ENCODE results near the gene AHCYL2.

DNA sequence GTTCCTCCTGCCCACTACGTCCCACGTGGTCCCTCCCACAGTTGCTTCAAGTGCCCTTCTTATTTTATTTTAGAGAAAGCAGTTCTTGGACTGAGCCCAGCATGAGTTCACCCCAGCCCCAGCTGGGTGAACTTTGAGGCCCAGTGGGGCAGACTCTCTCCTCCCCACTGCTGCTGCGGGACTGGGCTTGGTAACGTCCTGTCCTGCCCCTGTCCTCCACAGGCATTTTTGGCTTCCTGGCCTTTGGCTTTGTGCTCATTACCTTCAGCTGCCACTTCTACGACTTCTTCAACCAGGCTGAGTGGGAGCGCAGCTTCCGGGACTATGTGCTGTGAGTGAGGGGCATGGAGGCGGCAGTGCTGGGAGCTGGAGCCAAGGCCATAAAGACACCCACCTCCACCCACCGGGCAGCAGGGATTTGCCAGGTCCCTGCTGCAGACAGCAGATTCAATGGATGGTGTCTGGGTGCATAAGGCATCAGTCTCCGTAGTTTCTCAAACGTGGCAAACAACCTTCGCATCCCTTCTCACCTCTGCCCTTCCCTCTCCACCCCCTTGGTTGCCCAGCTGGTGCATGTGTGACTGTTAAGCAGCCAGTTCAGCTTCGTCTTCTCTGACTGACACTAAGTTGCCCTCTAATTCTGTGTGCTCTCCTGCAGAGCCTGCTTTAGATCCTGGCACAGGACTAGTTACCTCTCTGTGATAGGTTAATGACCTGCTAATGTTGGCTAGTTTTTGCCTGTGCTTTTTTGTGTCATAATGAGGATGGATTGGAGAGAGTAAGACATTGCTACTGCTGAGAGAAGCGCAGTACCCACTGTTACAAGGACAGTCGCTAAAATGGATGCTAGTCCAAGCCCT, 15.5 kb upstream of the AHCYL2 start:
- TF ChIP-seq, protein P1, sequence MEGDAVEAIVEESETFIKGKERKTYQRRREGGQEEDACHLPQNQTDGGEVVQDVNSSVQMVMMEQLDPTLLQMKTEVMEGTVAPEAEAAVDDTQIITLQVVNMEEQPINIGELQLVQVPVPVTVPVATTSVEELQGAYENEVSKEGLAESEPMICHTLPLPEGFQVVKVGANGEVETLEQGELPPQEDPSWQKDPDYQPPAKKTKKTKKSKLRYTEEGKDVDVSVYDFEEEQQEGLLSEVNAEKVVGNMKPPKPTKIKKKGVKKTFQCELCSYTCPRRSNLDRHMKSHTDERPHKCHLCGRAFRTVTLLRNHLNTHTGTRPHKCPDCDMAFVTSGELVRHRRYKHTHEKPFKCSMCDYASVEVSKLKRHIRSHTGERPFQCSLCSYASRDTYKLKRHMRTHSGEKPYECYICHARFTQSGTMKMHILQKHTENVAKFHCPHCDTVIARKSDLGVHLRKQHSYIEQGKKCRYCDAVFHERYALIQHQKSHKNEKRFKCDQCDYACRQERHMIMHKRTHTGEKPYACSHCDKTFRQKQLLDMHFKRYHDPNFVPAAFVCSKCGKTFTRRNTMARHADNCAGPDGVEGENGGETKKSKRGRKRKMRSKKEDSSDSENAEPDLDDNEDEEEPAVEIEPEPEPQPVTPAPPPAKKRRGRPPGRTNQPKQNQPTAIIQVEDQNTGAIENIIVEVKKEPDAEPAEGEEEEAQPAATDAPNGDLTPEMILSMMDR (IDR thresholded peaks at IDR 0.05; ENCODE audit: control extremely low read depth in 1 of 3, insufficient read depth in 1 of 3, low read depth in 1 of 3, low read length in 3 of 3) = no peak
- TF ChIP-seq EZH2 (IDR thresholded peaks at IDR 0.05; ENCODE audit: low read depth, low read length, severe bottlenecking) (no peak), POLR2A (IDR thresholded peaks at IDR 0.05; ENCODE audit: control extremely low read depth in 1 of 2, low read depth in 2 of 2, low read length in 2 of 2) (no peak), SUZ12 (IDR thresholded peaks at IDR 0.05; ENCODE audit: low read length) (no peak), SP2 (IDR thresholded peaks at IDR 0.05; ENCODE audit: low read length) (no peak), CREB1 (IDR thresholded peaks at IDR 0.05) (no peak), SP1 (IDR thresholded peaks at IDR 0.05; ENCODE audit: low read depth, low read length) (no peak), POLR2AphosphoS5 (IDR thresholded peaks at IDR 0.05; ENCODE audit: low read depth, low read length) (no peak)
- TF ChIP-seq, protein P2, sequence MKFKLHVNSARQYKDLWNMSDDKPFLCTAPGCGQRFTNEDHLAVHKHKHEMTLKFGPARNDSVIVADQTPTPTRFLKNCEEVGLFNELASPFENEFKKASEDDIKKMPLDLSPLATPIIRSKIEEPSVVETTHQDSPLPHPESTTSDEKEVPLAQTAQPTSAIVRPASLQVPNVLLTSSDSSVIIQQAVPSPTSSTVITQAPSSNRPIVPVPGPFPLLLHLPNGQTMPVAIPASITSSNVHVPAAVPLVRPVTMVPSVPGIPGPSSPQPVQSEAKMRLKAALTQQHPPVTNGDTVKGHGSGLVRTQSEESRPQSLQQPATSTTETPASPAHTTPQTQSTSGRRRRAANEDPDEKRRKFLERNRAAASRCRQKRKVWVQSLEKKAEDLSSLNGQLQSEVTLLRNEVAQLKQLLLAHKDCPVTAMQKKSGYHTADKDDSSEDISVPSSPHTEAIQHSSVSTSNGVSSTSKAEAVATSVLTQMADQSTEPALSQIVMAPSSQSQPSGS (IDR thresholded peaks at IDR 0.05; ENCODE audit: low read length) = no peak
